OCI-LY7 (cell line): ENCODE data around the gene GNAI2. TPM values are rescaled to one million over a fixed set of nuclear protein-coding genes. Genes with fewer than 3 reads are reported as not detected.

ENCODE experiments used
- BruUV-seq: library from RNA; stranded (reverse); fragments of 400-500 nt; replicated peaks from 2 replicates; lab custom pipeline; 2021; lab: Mats Ljungman, UMichigan
- CTCF ChIA-PET: fragments of 300-600 bp; sonication (Branson Sonifier 250); formaldehyde crosslinking; loops from one replicate; lab custom pipeline; 2022; ENCODE audit warnings: antibody characterized with exemption; ENCODE audit not compliant: unreplicated experiment; lab: Charles Lee
- POLR2A ChIA-PET: fragments of 300-600 bp; sonication (Branson Sonifier 250); formaldehyde crosslinking; loops from one replicate; lab custom pipeline; 2022; ENCODE audit warnings: antibody characterized with exemption; lab: Charles Lee
- DNase-seq: peaks from one replicate; pipeline ENCODE4 v3.0.0-alpha.2; 2015; ENCODE audit warnings: low spot score
- H2AFZ ChIP-seq: fragments of 200-600 bp; sonication (generic), shearing (Covaris generic); 2 replicates; pipeline ENCODE4 v1.6.1; 2014; ENCODE audit warnings: mild to moderate bottlenecking, antibody characterized with exemption, low read length, moderate library complexity
- H3K27ac ChIP-seq: fragments of 200-600 bp; sonication (generic); 2 replicates; pipeline ENCODE4 v1.5.1; 2014; ENCODE audit warnings: mixed run types, low read depth, mild to moderate bottlenecking, moderate library complexity, low read length, inconsistent platforms; ENCODE audit not compliant: poor library complexity, severe bottlenecking
- H3K36me3 ChIP-seq: fragments of 200-600 bp; sonication (generic); 2 replicates; pipeline ENCODE4 v1.6.1; 2014; ENCODE audit warnings: mild to moderate bottlenecking, antibody characterized with exemption, low read length, moderate library complexity, mixed read lengths; ENCODE audit not compliant: insufficient read depth
- H3K4me1 ChIP-seq: fragments of 200-600 bp; sonication (generic); 2 replicates; pipeline ENCODE4 v1.5.1; 2014; ENCODE audit warnings: mild to moderate bottlenecking, low read length; ENCODE audit not compliant: insufficient read depth, poor library complexity, severe bottlenecking
- H3K4me2 ChIP-seq: fragments of 200-600 bp; sonication (generic); 2 replicates; pipeline ENCODE4 v1.6.1; 2014; ENCODE audit warnings: mild to moderate bottlenecking, low read length
- H3K4me3 ChIP-seq: fragments of 200-600 bp; sonication (generic); 2 replicates; pipeline ENCODE4 v1.5.1; 2014; ENCODE audit warnings: mild to moderate bottlenecking, low read depth, low read length; ENCODE audit not compliant: poor library complexity, severe bottlenecking
- H3K79me2 ChIP-seq: fragments of 200-600 bp; sonication (generic); 2 replicates; pipeline ENCODE4 v1.6.1; 2016; ENCODE audit warnings: low read depth, mild to moderate bottlenecking, low read length, moderate library complexity, mixed read lengths; ENCODE audit not compliant: insufficient read depth
- H3K9me2 ChIP-seq: fragments of 200-600 bp; sonication (generic); 2 replicates; pipeline ENCODE4 v1.6.1; 2016; ENCODE audit warnings: mild to moderate bottlenecking, low read length, mixed read lengths; ENCODE audit not compliant: insufficient read depth
- H3K9me3 ChIP-seq: fragments of 200-600 bp; sonication (generic); 2 replicates; pipeline ENCODE4 v1.6.1; 2014; ENCODE audit warnings: mild to moderate bottlenecking, mixed run types, low read length, mixed read lengths
- H4K20me1 ChIP-seq: fragments of 200-600 bp; sonication (generic); 2 replicates; pipeline ENCODE4 v1.6.1; 2014; ENCODE audit warnings: mild to moderate bottlenecking, antibody characterized with exemption, low read length, moderate library complexity, mixed read lengths; ENCODE audit not compliant: insufficient read depth
- CTCF ChIP-seq: fragments of 200-600 bp; sonication (generic); conservative IDR thresholded peaks from 2 replicates; pipeline ENCODE4 v1.5.1; 2014; ENCODE audit warnings: mild to moderate bottlenecking, antibody characterized with exemption, low read length, moderate library complexity, mixed read lengths
- EZH2phosphoT487 ChIP-seq: fragments of 200-600 bp; sonication (generic); IDR thresholded peaks from 2 replicates; pipeline ENCODE4 v1.6.1; 2018; ENCODE audit warnings: low read depth, borderline replicate concordance, mild to moderate bottlenecking, mixed run types, antibody characterized with exemption, low read length, moderate library complexity, mixed read lengths
- intact Hi-C: fragments of 100-400 bp; cut with micrococcal nuclease; formaldehyde crosslinking; loops from one replicate; pipeline ENCODE4 v1.10.0; 2022; ENCODE audit not compliant: unreplicated experiment
- total RNA-seq, 2 experiments: library from RNA; depleted of rRNA in 1 of 2; stranded (reverse); fragments of >200 nt in 1 of 2; shearing (Covaris generic) in 1 of 2; gene quantifications; 2 replicates each; pipeline ENCODE4 v1.2.3, GENCODE V29; 2014 to 2022

The GNAI2 gene
- total RNA-seq, 2 experiments from 2014 or later = 190 to 256 TPM

- ChIA-PET POLR2A (no interaction called here), CTCF (no interaction called here)
- no peak for DNase-seq
- no peak overlapping the region for H3K4me3 ChIP-seq
- H3K27ac ChIP-seq = no peak overlapping the region
- BruUV-seq = no TSS peak
- H3K36me3 ChIP-seq = no peaks in the 10 kb centered on the region
- no peaks in the 10 kb centered on the region for H3K9me3 ChIP-seq
- no peaks in the 10 kb centered on the region for H3K4me1 ChIP-seq
- intact Hi-C loops = no loop called here
- no peaks in the 10 kb centered on the region for H4K20me1 ChIP-seq
- H2AFZ ChIP-seq = no peak overlapping the region
- H3K4me2 ChIP-seq = no peak overlapping the region
- H3K9me2 ChIP-seq = no peaks in the 10 kb centered on the region
- TF ChIP-seq EZH2phosphoT487 (no peak), CTCF (no peak)
- H3K79me2 ChIP-seq = no peaks in the 10 kb centered on the region
These were observed 21.2 kb upstream of the GNAI2 start for GRCh38 chr3:50214824-50215223.

- no peak overlapping the region for H3K27ac ChIP-seq
- no peak overlapping the region for H2AFZ ChIP-seq
- H3K4me1 ChIP-seq = no peaks in the 10 kb centered on the region
- no TSS peak for BruUV-seq
- no peaks in the 10 kb centered on the region for H3K9me2 ChIP-seq
- H4K20me1 ChIP-seq = no peaks in the 10 kb centered on the region
- H3K9me3 ChIP-seq = no peaks in the 10 kb centered on the region
- ChIA-PET CTCF (no interaction called here), POLR2A (no interaction called here)
- H3K4me2 ChIP-seq = no peak overlapping the region
- H3K36me3 ChIP-seq = no peaks in the 10 kb centered on the region
- intact Hi-C loops = no loop called here
- DNase-seq = no peak
- no peaks in the 10 kb centered on the region for H3K79me2 ChIP-seq
- TF ChIP-seq CTCF = no peak
- no peak for TF ChIP-seq EZH2phosphoT487
- H3K4me3 ChIP-seq = no peak overlapping the region
These were observed 20.5 kb upstream of the GNAI2 start for GRCh38 chr3:50215529-50215928.

GRCh38 chr3:50217681-50218080 lies 18.3 kb upstream of the GNAI2 start:
- CTCF ChIA-PET = interaction anchor here (1.6 kb wide), 1 partner anchor 23 kb away, joined by 9 read pairs; no protein-coding TSS in a partner anchor
- H3K79me2 ChIP-seq = no peaks in the 10 kb centered on the region
- no peak overlapping the region for H3K27ac ChIP-seq
- POLR2A ChIA-PET = no interaction called here
- no peaks in the 10 kb centered on the region for H4K20me1 ChIP-seq
- no peak for TF ChIP-seq CTCF
- TF ChIP-seq EZH2phosphoT487 = no peak
- no peak overlapping the region for H3K4me2 ChIP-seq
- DNase-seq = no peak
- H2AFZ ChIP-seq = no peak overlapping the region
- H3K4me3 ChIP-seq = no peak overlapping the region
- peaks cover 14% of the 10 kb centered on the region for H3K4me1 ChIP-seq
- BruUV-seq = no TSS peak
- intact Hi-C loops = no loop called here
- no peaks in the 10 kb centered on the region for H3K9me2 ChIP-seq
- no peaks in the 10 kb centered on the region for H3K36me3 ChIP-seq
- H3K9me3 ChIP-seq = no peaks in the 10 kb centered on the region
